ENCODE data around the gene ELAVL1. TPM values are rescaled to one million over a fixed set of nuclear protein-coding genes. Genes with fewer than 3 reads are reported as not detected.

ELAVL1 gene
- total and polyA plus RNA-seq, 3 donors from 2014 or later, result 75.7 to 128 (median 84.8) TPM

GRCh38 chr19:7940841-7941240 is 64.6 kb downstream of the ELAVL1 start:
- no peak overlapping the region for H3K4me3 ChIP-seq
- no peak for DNase-seq
- no peak overlapping the region for H3K27ac ChIP-seq
- no peaks in the 10 kb centered on the region for H3K36me3 ChIP-seq (ENCODE audit: low read depth, missing control alignments)
- TF ChIP-seq POLR2A (IDR thresholded peaks at IDR 0.05), result no peak
- TF ChIP-seq CTCF (IDR thresholded peaks at IDR 0.05), result no peak
- intact Hi-C loops (cut with DNase I; ENCODE audit: low total_unique reads), result loop anchor here (10.0 kb wide), 1 partner anchor 314 kb away; no protein-coding TSS in a partner anchor
- H3K9me3 ChIP-seq, result no peaks in the 10 kb centered on the region
- peaks cover 7% of the 10 kb centered on the region for H3K4me1 ChIP-seq
- no peaks in the 10 kb centered on the region for H3K27me3 ChIP-seq
- 92 to 95% methylated on average over 11 to 13 of the region's 13 CpGs for WGBS, 2 donors

GRCh38 chr19:7934766-7935165 is 70.7 kb downstream of the ELAVL1 start:
- no peak overlapping the region for H3K27ac ChIP-seq
- no peak for DNase-seq
- no peak overlapping the region for H3K4me3 ChIP-seq
- no peaks in the 10 kb centered on the region for H3K36me3 ChIP-seq (ENCODE audit: low read depth, missing control alignments)
- H3K4me1 ChIP-seq, result no peaks in the 10 kb centered on the region
- no peak for TF ChIP-seq POLR2A (IDR thresholded peaks at IDR 0.05)
- no peak for TF ChIP-seq CTCF (IDR thresholded peaks at IDR 0.05)
- H3K9me3 ChIP-seq, result no peaks in the 10 kb centered on the region
- intact Hi-C loops (cut with DNase I; ENCODE audit: low total_unique reads), result no loop called here
- WGBS, 2 donors, result 82 to 95% methylated on average over 18 to 21 of the region's 21 CpGs
- no peaks in the 10 kb centered on the region for H3K27me3 ChIP-seq

- Histone ChIP-seq H3K4me1 (peaks cover 5% of the 10 kb centered on the region), H3K9me3 (no peaks in the 10 kb centered on the region), H3K27me3 (no peaks in the 10 kb centered on the region), H3K4me3 (no peak overlapping the region), H3K27ac (no peak overlapping the region), H3K36me3 (ENCODE audit: low read depth, missing control alignments) (no peaks in the 10 kb centered on the region)
- TF ChIP-seq POLR2A (IDR thresholded peaks at IDR 0.05) (no peak), CTCF (IDR thresholded peaks at IDR 0.05) (no peak)
- DNase-seq, result no peak
- 87 to 89% methylated on average over 33 to 55 of the region's 55 CpGs for WGBS, 2 donors
- intact Hi-C loops (cut with DNase I; ENCODE audit: low total_unique reads), result no loop called here
These were observed 71.4 kb downstream of the ELAVL1 start for GRCh38 chr19:7933828-7934725.

GRCh38 chr19:7933411-7933810 is 72.0 kb downstream of the ELAVL1 start:
- H3K36me3 ChIP-seq (ENCODE audit: low read depth, missing control alignments), result no peaks in the 10 kb centered on the region

More at GRCh38 chr19:7933411-7933810, 72.0 kb downstream of the ELAVL1 start:
- no peak for TF ChIP-seq POLR2A (IDR thresholded peaks at IDR 0.05)
- peak in 1 of 3 experiments; percentile 23 for TF ChIP-seq CTCF (IDR thresholded peaks at IDR 0.05)
- no peaks in the 10 kb centered on the region for H3K9me3 ChIP-seq
- H3K27me3 ChIP-seq, result no peaks in the 10 kb centered on the region
- H3K4me1 ChIP-seq, result peaks cover 11% of the 10 kb centered on the region
- no peak overlapping the region for H3K4me3 ChIP-seq
- 80 to 88% methylated on average over 14 of the region's 14 CpGs for WGBS, 2 donors
- no peak for DNase-seq
- intact Hi-C loops (cut with DNase I; ENCODE audit: low total_unique reads), result no loop called here
- no peak overlapping the region for H3K27ac ChIP-seq

Measured in testis (tissue), 3 donors.